PC-9 (cell line): ENCODE data around the gene SCYGR3. TPM values are rescaled to one million over a fixed set of nuclear protein-coding genes. Genes with fewer than 3 reads are reported as not detected.

Source experiments
- BruUV-seq: library from RNA; stranded (reverse); fragments of 400-500 nt; replicated peaks from 2 replicates; lab custom pipeline; 2021; lab: Mats Ljungman, UMichigan
- CTCF ChIA-PET: fragments of 300-600 bp; sonication (Branson Sonifier 250); formaldehyde crosslinking; loops from one replicate; lab custom pipeline; 2022; ENCODE audit warnings: antibody characterized with exemption; lab: Charles Lee
- POLR2A ChIA-PET: fragments of 300-600 bp; sonication (Branson Sonifier 250); formaldehyde crosslinking; loops from one replicate; lab custom pipeline; 2022; ENCODE audit warnings: antibody characterized with exemption; ENCODE audit not compliant: unreplicated experiment; lab: Charles Lee
- DNase-seq, 2 experiments: peaks; one replicate each; pipeline versions ENCODE4 v3.0.0 to v3.0.0-alpha.2; 2015 to 2022; ENCODE audit warnings: mixed read lengths in 1 of 2
- H2AFZ ChIP-seq: fragments of 200-600 bp; sonication (generic); 2 replicates; pipeline ENCODE4 v1.8.1; 2017; ENCODE audit warnings: antibody characterized with exemption
- H3F3A ChIP-seq: fragments of 200-600 bp; sonication (generic); 2 replicates; pipeline ENCODE4 v1.8.1; 2017; ENCODE audit warnings: antibody characterized with exemption, mild to moderate bottlenecking, low read depth; ENCODE audit not compliant: insufficient read depth
- H3K27ac ChIP-seq: fragments of 200-600 bp; sonication (generic); 2 replicates; pipeline ENCODE4 v1.6.1; 2016; ENCODE audit warnings: mixed run types
- H3K27me3 ChIP-seq: fragments of 200-600 bp; sonication (generic); 2 replicates; pipeline ENCODE4 v1.6.1; 2016; ENCODE audit warnings: low read depth, mixed run types; ENCODE audit not compliant: insufficient read depth
- H3K36me3 ChIP-seq: fragments of 200-600 bp; sonication (generic); 2 replicates; pipeline ENCODE4 v1.6.1; 2016; ENCODE audit warnings: low read depth, mixed run types
- H3K4me1 ChIP-seq: fragments of 200-600 bp; sonication (generic); replicated peaks from 2 replicates; pipeline ENCODE4 v1.6.1; 2016; ENCODE audit warnings: mixed run types; ENCODE audit not compliant: insufficient read depth
- H3K4me2 ChIP-seq: fragments of 200-600 bp; sonication (generic); 2 replicates; pipeline ENCODE4 v1.6.1; 2017; ENCODE audit warnings: mixed run types
- H3K4me3 ChIP-seq: fragments of 200-600 bp; sonication (generic); 2 replicates; pipeline ENCODE4 v1.6.1; 2016; ENCODE audit warnings: mixed run types
- H3K79me2 ChIP-seq: fragments of 200-600 bp; sonication (generic); 2 replicates; pipeline ENCODE4 v1.6.1; 2017; ENCODE audit warnings: low read depth, mixed run types
- H3K9me2 ChIP-seq: fragments of 200-600 bp; sonication (generic); 2 replicates; pipeline ENCODE4 v1.8.1; 2017; ENCODE audit warnings: mild to moderate bottlenecking; ENCODE audit not compliant: insufficient read depth
- H3K9me3 ChIP-seq: fragments of 200-600 bp; sonication (generic); 2 replicates; pipeline ENCODE4 v1.8.1; 2016; ENCODE audit warnings: low read depth; ENCODE audit not compliant: insufficient read depth
- H4K20me1 ChIP-seq: fragments of 200-600 bp; sonication (generic); 2 replicates; pipeline ENCODE4 v1.8.1; 2017; ENCODE audit not compliant: insufficient read depth
- CTCF ChIP-seq: fragments of 200-600 bp; sonication (generic); conservative IDR thresholded peaks from 2 replicates; pipeline ENCODE4 v1.6.1; 2017; ENCODE audit warnings: mixed run types, antibody characterized with exemption, mild to moderate bottlenecking, moderate library complexity
- EZH2 ChIP-seq: fragments of 200-600 bp; sonication (generic); IDR thresholded peaks from 2 replicates; pipeline ENCODE4 v1.8.0; 2017; ENCODE audit warnings: antibody characterized with exemption, low read depth
- intact Hi-C: fragments of 100-400 bp; cut with micrococcal nuclease; formaldehyde crosslinking; loops from one replicate; pipeline ENCODE4 v1.10.0; 2022; ENCODE audit not compliant: unreplicated experiment
- total RNA-seq: library from RNA; stranded (reverse); gene quantifications from 2 replicates; pipeline ENCODE4 v1.2.3, GENCODE V29; 2021

Gene SCYGR3
- total RNA-seq, 1 experiment from 2014 or later, result not detected

- no peaks in the 10 kb centered on the region for H3F3A ChIP-seq
- POLR2A ChIA-PET, result no interaction called here
- no peaks in the 10 kb centered on the region for H3K36me3 ChIP-seq
These were observed 14.8 kb upstream of the SCYGR3 start for GRCh38 chr2:227629435-227629834.

GRCh38 chr2:227627769-227628168 is 13.1 kb upstream of the SCYGR3 start:
- intact Hi-C loops, result no loop called here
- Histone ChIP-seq H3K9me3 (no peaks in the 10 kb centered on the region; the same call in none of the 2 replicates), H2AFZ (no peak overlapping the region), H3K4me1 (peaks cover 8% of the 10 kb centered on the region), H3K27ac (no peak overlapping the region), H3K36me3 (no peaks in the 10 kb centered on the region), H3K79me2 (no peaks in the 10 kb centered on the region), H3K27me3 (no peaks in the 10 kb centered on the region), H3F3A (no peaks in the 10 kb centered on the region), H3K4me3 (no peak overlapping the region), H3K4me2 (no peak overlapping the region), H3K9me2 (no peaks in the 10 kb centered on the region), H4K20me1 (no peaks in the 10 kb centered on the region)
- TF ChIP-seq EZH2 (no peak), CTCF (no peak)
- ChIA-PET CTCF (no interaction called here), POLR2A (no interaction called here)
- BruUV-seq, result no TSS peak
- no peak for DNase-seq

More at GRCh38 chr2:227629435-227629834, 14.8 kb upstream of the SCYGR3 start:
- Histone ChIP-seq H3K4me3 (no peak overlapping the region), H4K20me1 (no peaks in the 10 kb centered on the region), H3K27ac (no peak overlapping the region), H3K9me2 (no peaks in the 10 kb centered on the region), H3K4me2 (no peak overlapping the region), H3K9me3 (no peaks in the 10 kb centered on the region; the same call in 1 of the 2 replicates), H3K4me1 (no peaks in the 10 kb centered on the region), H3K27me3 (no peaks in the 10 kb centered on the region), H3K79me2 (no peaks in the 10 kb centered on the region), H2AFZ (no peak overlapping the region)
- DNase-seq, result no peak
- TF ChIP-seq CTCF, result no peak
- intact Hi-C loops, result no loop called here
- no TSS peak for BruUV-seq
- CTCF ChIA-PET, result no interaction called here

- no peak for TF ChIP-seq EZH2
- no peak for TF ChIP-seq CTCF
- Histone ChIP-seq H3K36me3 (no peaks in the 10 kb centered on the region), H3K27me3 (no peaks in the 10 kb centered on the region), H3K9me3 (no peaks in the 10 kb centered on the region; the same call in none of the 2 replicates), H3K4me3 (no peak overlapping the region), H3F3A (no peaks in the 10 kb centered on the region), H2AFZ (0 out of 2 replicates have a peak overlapping the region, but pooled peaks have one; percentile 28), H3K27ac (no peak overlapping the region), H3K79me2 (no peaks in the 10 kb centered on the region), H3K4me2 (no peak overlapping the region), H4K20me1 (no peaks in the 10 kb centered on the region), H3K9me2 (no peaks in the 10 kb centered on the region), H3K4me1 (peaks cover 8% of the 10 kb centered on the region)
- no TSS peak for BruUV-seq
- no peak for DNase-seq
- ChIA-PET POLR2A (no interaction called here), CTCF (no interaction called here)
- intact Hi-C loops, result no loop called here
These were observed 12.0 kb upstream of the SCYGR3 start for GRCh38 chr2:227626580-227627151.
